ENCODE data around the gene KIRREL3.

GRCh38 chr11:126502159-126502558, 498.4 kb downstream of the KIRREL3 start:
- no peak for TF ChIP-seq EZH2 (IDR thresholded peaks at IDR 0.05; ENCODE audit: low read depth)
- no peak for TF ChIP-seq CTCF (conservative IDR thresholded peaks at IDR 0.05)
